ENCODE results near the gene ARHGAP1. TPM values are rescaled to one million over a fixed set of nuclear protein-coding genes. Genes with fewer than 3 reads are reported as not detected.

ARHGAP1 gene
- total RNA-seq, 2 donors from 2014 or later: 66.6 to 68.9 TPM

- Mint-ChIP-seq H3K36me3 (peaks cover 17% of the 10 kb centered on the region), H3K27me3 (no peaks in the 10 kb centered on the region), H3K9me3 (no peaks in the 10 kb centered on the region), H3K27ac (peak overlapping the region; percentile 91 to 96), H3K4me3 (peak overlapping the region; percentile 40), H3K4me1 (ENCODE audit: low read depth in 2 of 2) (peaks cover 35 to 39% of the 10 kb centered on the region in 2 donors)
- ATAC-seq: no peak
- DNase-seq (ENCODE audit: low spot score): no peak
These were observed 30.7 kb downstream of the ARHGAP1 start for GRCh38 chr11:46669711-46670139.

- H3K27me3 Mint-ChIP-seq: no peaks in the 10 kb centered on the region
- H3K27ac Mint-ChIP-seq: peak overlapping the region; percentile 91 to 96
- no peak for DNase-seq (ENCODE audit: low spot score)
- H3K4me3 Mint-ChIP-seq: no peak overlapping the region
- peaks cover 32% of the 10 kb centered on the region in 2 donors for H3K4me1 Mint-ChIP-seq (ENCODE audit: low read depth in 2 of 2)
- no peak for ATAC-seq
- peaks cover 22% of the 10 kb centered on the region for H3K36me3 Mint-ChIP-seq
- H3K9me3 Mint-ChIP-seq: no peaks in the 10 kb centered on the region
These were observed 31.8 kb downstream of the ARHGAP1 start for GRCh38 chr11:46668480-46669085.

GRCh38 chr11:46667043-46667481, 33.4 kb downstream of the ARHGAP1 start:
- DNase-seq (ENCODE audit: low spot score) (no peak), ATAC-seq (no peak)
- peaks cover 20% of the 10 kb centered on the region for H3K36me3 Mint-ChIP-seq
- no peaks in the 10 kb centered on the region for H3K27me3 Mint-ChIP-seq
- H3K4me3 Mint-ChIP-seq: no peak overlapping the region
- H3K27ac Mint-ChIP-seq: peak overlapping the region; percentile 32 to 57
- peaks cover 20 to 21% of the 10 kb centered on the region in 2 donors for H3K4me1 Mint-ChIP-seq (ENCODE audit: low read depth in 2 of 2)
- no peaks in the 10 kb centered on the region for H3K9me3 Mint-ChIP-seq

- Mint-ChIP-seq H3K27me3 (no peaks in the 10 kb centered on the region), H3K27ac (peak overlapping the region; percentile 32 to 57)
- no peak for DNase-seq (ENCODE audit: low spot score)
These were observed 33.9 kb downstream of the ARHGAP1 start for GRCh38 chr11:46666516-46666915.

GRCh38 chr11:46665356-46665755, 35.1 kb downstream of the ARHGAP1 start:
- no peak overlapping the region for H3K27ac Mint-ChIP-seq
- no peaks in the 10 kb centered on the region for H3K27me3 Mint-ChIP-seq
- no peaks in the 10 kb centered on the region for H3K9me3 Mint-ChIP-seq
- no peak for ATAC-seq
- peaks cover 8% of the 10 kb centered on the region in 2 donors for H3K4me1 Mint-ChIP-seq (ENCODE audit: low read depth in 2 of 2)
- H3K36me3 Mint-ChIP-seq: peaks cover 20% of the 10 kb centered on the region
- no peak for DNase-seq (ENCODE audit: low spot score)
- no peak overlapping the region for H3K4me3 Mint-ChIP-seq

More at GRCh38 chr11:46666516-46666915, 33.9 kb downstream of the ARHGAP1 start:
- ATAC-seq: no peak
- Mint-ChIP-seq H3K4me1 (ENCODE audit: low read depth in 2 of 2) (peaks cover 17 to 18% of the 10 kb centered on the region in 2 donors), H3K4me3 (no peak overlapping the region), H3K36me3 (peaks cover 20% of the 10 kb centered on the region), H3K9me3 (no peaks in the 10 kb centered on the region)

GRCh38 chr11:46664612-46665011, 35.8 kb downstream of the ARHGAP1 start:
- Mint-ChIP-seq H3K27ac (peak overlapping the region in 1 of 2 donors; percentile 38), H3K27me3 (no peaks in the 10 kb centered on the region), H3K4me3 (no peak overlapping the region), H3K9me3 (no peaks in the 10 kb centered on the region), H3K4me1 (ENCODE audit: low read depth in 2 of 2) (peaks cover 3 to 6% of the 10 kb centered on the region in 2 donors), H3K36me3 (peaks cover 22% of the 10 kb centered on the region)
- ATAC-seq (no peak), DNase-seq (ENCODE audit: low spot score) (no peak)

GRCh38 chr11:46663277-46663940, 37.0 kb downstream of the ARHGAP1 start:
- peaks cover 26% of the 10 kb centered on the region for H3K36me3 Mint-ChIP-seq

GRCh38 chr11:46662366-46662765, 38.1 kb downstream of the ARHGAP1 start:
- H3K4me1 Mint-ChIP-seq (ENCODE audit: low read depth in 2 of 2): peaks cover 3 to 5% of the 10 kb centered on the region in 2 donors
- no peaks in the 10 kb centered on the region for H3K9me3 Mint-ChIP-seq
- no peaks in the 10 kb centered on the region for H3K27me3 Mint-ChIP-seq
- DNase-seq (ENCODE audit: low spot score): no peak
- H3K4me3 Mint-ChIP-seq: no peak overlapping the region
- ATAC-seq: no peak
- peaks cover 26% of the 10 kb centered on the region for H3K36me3 Mint-ChIP-seq
- H3K27ac Mint-ChIP-seq: no peak overlapping the region

More at GRCh38 chr11:46663277-46663940, 37.0 kb downstream of the ARHGAP1 start:
- H3K9me3 Mint-ChIP-seq: no peaks in the 10 kb centered on the region
- no peak for ATAC-seq
- DNase-seq (ENCODE audit: low spot score): no peak
- peak overlapping the region in 1 of 2 donors; percentile 75 for H3K27ac Mint-ChIP-seq
- no peaks in the 10 kb centered on the region for H3K27me3 Mint-ChIP-seq
- H3K4me3 Mint-ChIP-seq: no peak overlapping the region
- peaks cover 3 to 5% of the 10 kb centered on the region in 2 donors for H3K4me1 Mint-ChIP-seq (ENCODE audit: low read depth in 2 of 2)

GRCh38 chr11:46661836-46662235, 38.6 kb downstream of the ARHGAP1 start:
- H3K4me1 Mint-ChIP-seq (ENCODE audit: low read depth in 2 of 2): peaks cover 3 to 5% of the 10 kb centered on the region in 2 donors
- no peak for ATAC-seq
- no peaks in the 10 kb centered on the region for H3K9me3 Mint-ChIP-seq
- H3K27ac Mint-ChIP-seq: no peak overlapping the region
- H3K27me3 Mint-ChIP-seq: no peaks in the 10 kb centered on the region
- no peak overlapping the region for H3K4me3 Mint-ChIP-seq
- peaks cover 27% of the 10 kb centered on the region for H3K36me3 Mint-ChIP-seq
- DNase-seq (ENCODE audit: low spot score): no peak

GRCh38 chr11:46659908-46660307, 40.5 kb downstream of the ARHGAP1 start:
- peak overlapping the region; percentile 14 to 29 for H3K27ac Mint-ChIP-seq
- H3K4me1 Mint-ChIP-seq (ENCODE audit: low read depth in 2 of 2): peaks cover 3 to 5% of the 10 kb centered on the region in 2 donors
- no peak overlapping the region for H3K4me3 Mint-ChIP-seq
- peak in 1 of 2 donors; percentile 58 for ATAC-seq
- H3K36me3 Mint-ChIP-seq: peaks cover 27% of the 10 kb centered on the region
- no peak for DNase-seq (ENCODE audit: low spot score)
- no peaks in the 10 kb centered on the region for H3K27me3 Mint-ChIP-seq
- no peaks in the 10 kb centered on the region for H3K9me3 Mint-ChIP-seq

- H3K9me3 Mint-ChIP-seq: no peaks in the 10 kb centered on the region
- DNase-seq (ENCODE audit: low spot score) (no peak), ATAC-seq (no peak)
- peaks cover 3 to 5% of the 10 kb centered on the region in 2 donors for H3K4me1 Mint-ChIP-seq (ENCODE audit: low read depth in 2 of 2)
- no peak overlapping the region for H3K27ac Mint-ChIP-seq
- peaks cover 17% of the 10 kb centered on the region for H3K36me3 Mint-ChIP-seq
- no peaks in the 10 kb centered on the region for H3K27me3 Mint-ChIP-seq
- no peak overlapping the region for H3K4me3 Mint-ChIP-seq
These were observed 42.2 kb downstream of the ARHGAP1 start for GRCh38 chr11:46658259-46658658.

GRCh38 chr11:46657186-46657585, 43.2 kb downstream of the ARHGAP1 start:
- Mint-ChIP-seq H3K36me3 (peaks cover 17% of the 10 kb centered on the region), H3K27ac (no peak overlapping the region), H3K4me1 (ENCODE audit: low read depth in 2 of 2) (peaks cover 3 to 5% of the 10 kb centered on the region in 2 donors)

GRCh38 chr11:46655631-46656030, 44.8 kb downstream of the ARHGAP1 start:
- DNase-seq (ENCODE audit: low spot score): no peak
- H3K4me1 Mint-ChIP-seq (ENCODE audit: low read depth in 2 of 2): peaks cover 3 to 5% of the 10 kb centered on the region in 2 donors
- no peaks in the 10 kb centered on the region for H3K27me3 Mint-ChIP-seq
- peaks cover 23% of the 10 kb centered on the region for H3K36me3 Mint-ChIP-seq
- H3K9me3 Mint-ChIP-seq: no peaks in the 10 kb centered on the region
- no peak overlapping the region for H3K27ac Mint-ChIP-seq
- H3K4me3 Mint-ChIP-seq: no peak overlapping the region
- ATAC-seq: no peak

More at GRCh38 chr11:46657186-46657585, 43.2 kb downstream of the ARHGAP1 start:
- no peak for DNase-seq (ENCODE audit: low spot score)
- Mint-ChIP-seq H3K27me3 (no peaks in the 10 kb centered on the region), H3K9me3 (no peaks in the 10 kb centered on the region), H3K4me3 (no peak overlapping the region)
- ATAC-seq: no peak

- no peaks in the 10 kb centered on the region for H3K9me3 Mint-ChIP-seq
- H3K27ac Mint-ChIP-seq: no peak overlapping the region
- no peak overlapping the region for H3K4me3 Mint-ChIP-seq
- no peaks in the 10 kb centered on the region for H3K4me1 Mint-ChIP-seq (ENCODE audit: low read depth in 2 of 2)
- ATAC-seq: no peak
- H3K27me3 Mint-ChIP-seq: no peaks in the 10 kb centered on the region
- no peak for DNase-seq (ENCODE audit: low spot score)
- H3K36me3 Mint-ChIP-seq: peaks cover 12% of the 10 kb centered on the region
These were observed 51.2 kb downstream of the ARHGAP1 start for GRCh38 chr11:46649180-46649738.
